Stomach (tissue), 4 donors: Measurements from ENCODE around the gene SLC26A1.

Experiments used
- EP300 ChIP-seq: sonication (generic); formaldehyde crosslinking; IDR thresholded peaks from one replicate; pipeline ENCODE4 v1.6.1; 2017; ENCODE audit warnings: antibody characterized with exemption
- POLR2A ChIP-seq, 4 donors: fragments of 450-650 bp; IDR thresholded peaks; one replicate each; pipeline ENCODE4 v1.6.1; 2016; ENCODE audit warnings: antibody characterized with exemption in 4 of 4, control low read depth in 2 of 4, mild to moderate bottlenecking in 1 of 4, moderate library complexity in 1 of 4
- POLR2AphosphoS5 ChIP-seq, 3 donors: sonication (generic); formaldehyde crosslinking; IDR thresholded peaks; one replicate each; pipeline ENCODE4 v1.6.1; 2016; ENCODE audit warnings: antibody characterized with exemption in 3 of 3
- TF ChIP-seq, protein P1 (sequence below), 7 experiments: fragments of 450-650 bp in 4 of 7; fragments of 200-600 bp in 3 of 7; sonication (generic) in 3 of 7; IDR thresholded peaks; one replicate each; pipeline ENCODE4 v1.5.1; 2016 to 2019; ENCODE audit warnings: antibody characterized with exemption in 7 of 7, control low read depth in 2 of 7, mild to moderate bottlenecking in 1 of 7

DNA sequence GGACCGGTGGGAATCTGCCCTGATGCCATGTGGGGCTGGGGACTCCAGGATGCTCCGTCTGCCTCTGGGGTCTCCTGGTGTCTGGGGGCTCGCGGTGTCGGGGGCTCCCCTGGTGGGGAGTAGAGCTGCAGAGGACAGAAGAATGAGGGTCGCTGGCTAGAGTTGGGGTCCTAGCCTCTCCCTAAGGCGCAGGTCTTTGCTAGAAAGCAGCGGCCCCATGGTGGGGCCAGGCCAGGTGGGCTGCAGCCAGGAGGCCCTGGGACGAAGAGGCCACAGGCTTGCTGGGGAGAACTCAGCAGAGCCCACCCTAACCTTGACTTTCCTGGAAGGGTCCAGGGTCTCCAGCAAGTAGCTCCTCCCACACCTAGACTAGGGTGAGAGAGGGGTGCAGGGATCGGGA lies 39.7 kb upstream of the SLC26A1 start:
- TF ChIP-seq, protein P1, sequence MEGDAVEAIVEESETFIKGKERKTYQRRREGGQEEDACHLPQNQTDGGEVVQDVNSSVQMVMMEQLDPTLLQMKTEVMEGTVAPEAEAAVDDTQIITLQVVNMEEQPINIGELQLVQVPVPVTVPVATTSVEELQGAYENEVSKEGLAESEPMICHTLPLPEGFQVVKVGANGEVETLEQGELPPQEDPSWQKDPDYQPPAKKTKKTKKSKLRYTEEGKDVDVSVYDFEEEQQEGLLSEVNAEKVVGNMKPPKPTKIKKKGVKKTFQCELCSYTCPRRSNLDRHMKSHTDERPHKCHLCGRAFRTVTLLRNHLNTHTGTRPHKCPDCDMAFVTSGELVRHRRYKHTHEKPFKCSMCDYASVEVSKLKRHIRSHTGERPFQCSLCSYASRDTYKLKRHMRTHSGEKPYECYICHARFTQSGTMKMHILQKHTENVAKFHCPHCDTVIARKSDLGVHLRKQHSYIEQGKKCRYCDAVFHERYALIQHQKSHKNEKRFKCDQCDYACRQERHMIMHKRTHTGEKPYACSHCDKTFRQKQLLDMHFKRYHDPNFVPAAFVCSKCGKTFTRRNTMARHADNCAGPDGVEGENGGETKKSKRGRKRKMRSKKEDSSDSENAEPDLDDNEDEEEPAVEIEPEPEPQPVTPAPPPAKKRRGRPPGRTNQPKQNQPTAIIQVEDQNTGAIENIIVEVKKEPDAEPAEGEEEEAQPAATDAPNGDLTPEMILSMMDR (IDR thresholded peaks at IDR 0.05): no peak
- TF ChIP-seq POLR2A (IDR thresholded peaks at IDR 0.05): no peak
- no peak for TF ChIP-seq POLR2AphosphoS5 (IDR thresholded peaks at IDR 0.05)
- no peak for TF ChIP-seq EP300
